ENCODE results near the gene SERINC2. TPM values are rescaled to one million over a fixed set of nuclear protein-coding genes. Genes with fewer than 3 reads are reported as not detected.
"Not testable (repeated sequence)": the region's sequence is repeated elsewhere in the genome, so short reads cannot be mapped to it uniquely, and the experiment has no call there.

Gene SERINC2
- total and polyA plus RNA-seq, 5 donors from 2014 or later, result 0.08 TPM; not detected in 4

DNA sequence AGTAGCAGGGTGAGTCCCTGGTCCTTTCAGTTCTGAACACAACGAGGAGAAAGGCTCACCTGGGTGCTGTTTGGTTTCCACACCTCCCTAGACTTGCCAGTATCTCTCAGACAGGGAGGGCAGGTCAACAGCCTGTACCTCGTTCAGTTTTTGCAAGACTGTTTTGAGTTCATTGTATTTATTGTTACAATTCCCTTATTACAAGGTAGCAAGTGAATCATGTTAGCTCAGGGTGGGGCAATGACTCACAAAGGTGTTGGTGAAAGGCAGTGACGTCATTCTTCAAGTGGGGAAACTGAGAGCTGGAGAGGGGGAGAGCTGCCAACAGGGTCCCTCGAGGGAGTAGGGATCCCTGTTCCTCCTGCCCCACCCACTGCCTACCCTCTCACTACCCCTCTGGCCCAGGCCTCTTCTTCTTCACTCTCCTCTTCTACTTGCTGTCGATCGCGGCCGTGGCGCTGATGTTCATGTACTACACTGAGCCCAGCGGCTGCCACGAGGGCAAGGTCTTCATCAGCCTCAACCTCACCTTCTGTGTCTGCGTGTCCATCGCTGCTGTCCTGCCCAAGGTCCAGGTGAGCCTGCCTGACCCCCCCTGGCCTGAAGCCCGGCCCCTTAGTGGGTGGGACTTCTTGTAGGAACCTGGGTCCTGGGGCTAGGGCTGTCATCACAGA is 13.4 kb downstream of the SERINC2 start:
- ATAC-seq (ENCODE audit: low read depth in 2 of 2) (no peak), DNase-seq (no peak)
- Mint-ChIP-seq H3K4me3 (no peak overlapping the region), H3K27me3 (peaks cover 29% of the 10 kb centered on the region), H3K4me1 (no peaks in the 10 kb centered on the region), H3K9me3 (no peaks in the 10 kb centered on the region), H3K27ac (no peak overlapping the region), H3K36me3 (no peaks in the 10 kb centered on the region)
- Histone ChIP-seq H3K4me3 (ENCODE audit: low read depth, low read length) (no peak overlapping the region), H3K9me3 (ENCODE audit: control insufficient read depth in 2 of 2, low read length in 2 of 2) (no peaks in the 10 kb centered on the region), H3K36me3 (ENCODE audit: control insufficient read depth, insufficient read depth, low read length) (no peaks in the 10 kb centered on the region), H3K27ac (ENCODE audit: insufficient read depth, low read length, poor library complexity, severe bottlenecking) (no peak overlapping the region), H3K4me1 (ENCODE audit: control insufficient read depth, insufficient read depth, low read length, poor library complexity, severe bottlenecking) (no peaks in the 10 kb centered on the region), H3K27me3 (ENCODE audit: control insufficient read depth, insufficient read depth, low read length) (peaks cover 5% of the 10 kb centered on the region)

GRCh38 chr1:31427322-31427721 is 14.3 kb downstream of the SERINC2 start:
- Histone ChIP-seq H3K36me3 (ENCODE audit: control insufficient read depth, insufficient read depth, low read length) (no peaks in the 10 kb centered on the region), H3K27me3 (ENCODE audit: control insufficient read depth, insufficient read depth, low read length) (peaks cover 5% of the 10 kb centered on the region), H3K4me1 (ENCODE audit: control insufficient read depth, insufficient read depth, low read length, poor library complexity, severe bottlenecking) (no peaks in the 10 kb centered on the region), H3K9me3 (ENCODE audit: control insufficient read depth in 2 of 2, low read length in 2 of 2) (no peaks in the 10 kb centered on the region), H3K4me3 (ENCODE audit: low read depth, low read length) (no peak overlapping the region), H3K27ac (ENCODE audit: insufficient read depth, low read length, poor library complexity, severe bottlenecking) (no peak overlapping the region)
- Mint-ChIP-seq H3K4me1 (no peaks in the 10 kb centered on the region), H3K27me3 (peaks cover 27% of the 10 kb centered on the region), H3K4me3 (no peak overlapping the region), H3K9me3 (no peaks in the 10 kb centered on the region), H3K27ac (no peak overlapping the region), H3K36me3 (no peaks in the 10 kb centered on the region)
- DNase-seq (no peak), ATAC-seq (ENCODE audit: low read depth in 2 of 2) (no peak)

- no peak for DNase-seq
- no peak overlapping the region for H3K4me3 ChIP-seq (ENCODE audit: low read depth, low read length)
- peaks cover 20% of the 10 kb centered on the region for H3K27me3 Mint-ChIP-seq
- H3K9me3 Mint-ChIP-seq, result no peaks in the 10 kb centered on the region
- no peaks in the 10 kb centered on the region for H3K36me3 Mint-ChIP-seq
- H3K36me3 ChIP-seq (ENCODE audit: control insufficient read depth, insufficient read depth, low read length), result no peaks in the 10 kb centered on the region
- no peaks in the 10 kb centered on the region for H3K4me1 ChIP-seq (ENCODE audit: control insufficient read depth, insufficient read depth, low read length, poor library complexity, severe bottlenecking)
- H3K27ac Mint-ChIP-seq, result no peak overlapping the region
- no peaks in the 10 kb centered on the region for H3K9me3 ChIP-seq (ENCODE audit: control insufficient read depth in 2 of 2, low read length in 2 of 2)
- no peak for ATAC-seq (ENCODE audit: low read depth in 2 of 2)
- H3K27ac ChIP-seq (ENCODE audit: insufficient read depth, low read length, poor library complexity, severe bottlenecking), result no peak overlapping the region
- H3K4me3 Mint-ChIP-seq, result no peak overlapping the region
- no peaks in the 10 kb centered on the region for H3K27me3 ChIP-seq (ENCODE audit: control insufficient read depth, insufficient read depth, low read length)
- H3K4me1 Mint-ChIP-seq, result no peaks in the 10 kb centered on the region
Measured at GRCh38 chr1:31428436-31429221, 15.6 kb downstream of the SERINC2 start.

- Histone ChIP-seq H3K27ac (ENCODE audit: insufficient read depth, low read length, poor library complexity, severe bottlenecking) (no peak overlapping the region), H3K4me3 (ENCODE audit: low read depth, low read length) (no peak overlapping the region), H3K4me1 (ENCODE audit: control insufficient read depth, insufficient read depth, low read length, poor library complexity, severe bottlenecking) (no peaks in the 10 kb centered on the region), H3K9me3 (ENCODE audit: control insufficient read depth in 2 of 2, low read length in 2 of 2) (no peaks in the 10 kb centered on the region), H3K36me3 (ENCODE audit: control insufficient read depth, insufficient read depth, low read length) (no peaks in the 10 kb centered on the region), H3K27me3 (ENCODE audit: control insufficient read depth, insufficient read depth, low read length) (no peaks in the 10 kb centered on the region)
- ATAC-seq (ENCODE audit: low read depth in 2 of 2), result no peak
- no peak for DNase-seq
- Mint-ChIP-seq H3K4me1 (no peaks in the 10 kb centered on the region), H3K36me3 (no peaks in the 10 kb centered on the region), H3K27ac (no peak overlapping the region), H3K9me3 (no peaks in the 10 kb centered on the region), H3K27me3 (peaks cover 20% of the 10 kb centered on the region), H3K4me3 (no peak overlapping the region)
Measured at GRCh38 chr1:31429583-31429982, 16.6 kb downstream of the SERINC2 start.

- H3K4me1 ChIP-seq (ENCODE audit: control insufficient read depth, insufficient read depth, low read length, poor library complexity, severe bottlenecking); H3K4me3 ChIP-seq (ENCODE audit: low read depth, low read length); H3K36me3 Mint-ChIP-seq; H3K27ac ChIP-seq (ENCODE audit: insufficient read depth, low read length, poor library complexity, severe bottlenecking); H3K27me3 ChIP-seq (ENCODE audit: control insufficient read depth, insufficient read depth, low read length); H3K27ac Mint-ChIP-seq; H3K9me3 Mint-ChIP-seq; H3K4me3 Mint-ChIP-seq; H3K4me1 Mint-ChIP-seq; ATAC-seq (ENCODE audit: low read depth in 2 of 2); DNase-seq; H3K9me3 ChIP-seq (ENCODE audit: control insufficient read depth in 2 of 2, low read length in 2 of 2); H3K36me3 ChIP-seq (ENCODE audit: control insufficient read depth, insufficient read depth, low read length): not testable (repeated sequence)
- H3K27me3 Mint-ChIP-seq, result peaks cover 15% of the 10 kb centered on the region
Measured at GRCh38 chr1:31431351-31432257, 18.6 kb downstream of the SERINC2 start.

- no peaks in the 10 kb centered on the region for H3K9me3 ChIP-seq (ENCODE audit: control insufficient read depth in 2 of 2, low read length in 2 of 2)
- no peaks in the 10 kb centered on the region for H3K36me3 Mint-ChIP-seq
- no peak overlapping the region for H3K27ac ChIP-seq (ENCODE audit: insufficient read depth, low read length, poor library complexity, severe bottlenecking)
- H3K4me1 ChIP-seq (ENCODE audit: control insufficient read depth, insufficient read depth, low read length, poor library complexity, severe bottlenecking), result no peaks in the 10 kb centered on the region
- peaks cover 12% of the 10 kb centered on the region for H3K27me3 Mint-ChIP-seq
- no peaks in the 10 kb centered on the region for H3K36me3 ChIP-seq (ENCODE audit: control insufficient read depth, insufficient read depth, low read length)
- H3K4me3 Mint-ChIP-seq, result no peak overlapping the region
- DNase-seq (no peak), ATAC-seq (ENCODE audit: low read depth in 2 of 2) (no peak)
- H3K4me3 ChIP-seq (ENCODE audit: low read depth, low read length), result no peak overlapping the region
- no peaks in the 10 kb centered on the region for H3K4me1 Mint-ChIP-seq
- no peak overlapping the region for H3K27ac Mint-ChIP-seq
- H3K27me3 ChIP-seq (ENCODE audit: control insufficient read depth, insufficient read depth, low read length), result no peaks in the 10 kb centered on the region
- peaks cover 0 to 3% (median 0%) of the 10 kb centered on the region in 7 donors for H3K9me3 Mint-ChIP-seq
Measured at GRCh38 chr1:31432592-31433395, 19.8 kb downstream of the SERINC2 start.

GRCh38 chr1:31433396-31433930 is 20.4 kb downstream of the SERINC2 start:
- no peak for ATAC-seq (ENCODE audit: low read depth in 2 of 2)
- peaks cover 0 to 3% (median 0%) of the 10 kb centered on the region in 7 donors for H3K9me3 Mint-ChIP-seq
- H3K4me1 ChIP-seq (ENCODE audit: control insufficient read depth, insufficient read depth, low read length, poor library complexity, severe bottlenecking), result no peaks in the 10 kb centered on the region

More at GRCh38 chr1:31433396-31433930, 20.4 kb downstream of the SERINC2 start:
- Histone ChIP-seq H3K9me3 (ENCODE audit: control insufficient read depth in 2 of 2, low read length in 2 of 2) (no peaks in the 10 kb centered on the region), H3K4me3 (ENCODE audit: low read depth, low read length) (no peak overlapping the region), H3K36me3 (ENCODE audit: control insufficient read depth, insufficient read depth, low read length) (no peaks in the 10 kb centered on the region), H3K27me3 (ENCODE audit: control insufficient read depth, insufficient read depth, low read length) (no peaks in the 10 kb centered on the region), H3K27ac (ENCODE audit: insufficient read depth, low read length, poor library complexity, severe bottlenecking) (no peak overlapping the region)
- Mint-ChIP-seq H3K27me3 (peaks cover 12% of the 10 kb centered on the region), H3K36me3 (no peaks in the 10 kb centered on the region), H3K4me1 (no peaks in the 10 kb centered on the region), H3K27ac (no peak overlapping the region), H3K4me3 (no peak overlapping the region)
- DNase-seq, result no peak
